Rectal smooth muscle tissue (tissue), 1 donor: ENCODE data around the gene AFAP1L2.

ENCODE experiments used
- H3K27ac ChIP-seq: one replicate; pipeline ENCODE4 v1.7.0; 2013; ENCODE audit warnings: low read depth, low read length, inconsistent platforms
- H3K27me3 ChIP-seq: one replicate; pipeline ENCODE4 v1.7.0; 2013; ENCODE audit warnings: low read length; ENCODE audit not compliant: control insufficient read depth, insufficient read depth
- H3K36me3 ChIP-seq: one replicate; pipeline ENCODE4 v1.7.0; 2013; ENCODE audit warnings: low read length; ENCODE audit not compliant: control insufficient read depth, insufficient read depth
- H3K4me1 ChIP-seq: one replicate; pipeline ENCODE4 v1.7.0; 2013; ENCODE audit warnings: low read length; ENCODE audit not compliant: control insufficient read depth, insufficient read depth
- H3K4me3 ChIP-seq: one replicate; pipeline ENCODE4 v1.7.0; 2013; ENCODE audit warnings: low read length
- H3K9ac ChIP-seq: one replicate; pipeline ENCODE4 v1.7.0; 2013; ENCODE audit warnings: low read length

AFAP1L2 gene

DNA sequence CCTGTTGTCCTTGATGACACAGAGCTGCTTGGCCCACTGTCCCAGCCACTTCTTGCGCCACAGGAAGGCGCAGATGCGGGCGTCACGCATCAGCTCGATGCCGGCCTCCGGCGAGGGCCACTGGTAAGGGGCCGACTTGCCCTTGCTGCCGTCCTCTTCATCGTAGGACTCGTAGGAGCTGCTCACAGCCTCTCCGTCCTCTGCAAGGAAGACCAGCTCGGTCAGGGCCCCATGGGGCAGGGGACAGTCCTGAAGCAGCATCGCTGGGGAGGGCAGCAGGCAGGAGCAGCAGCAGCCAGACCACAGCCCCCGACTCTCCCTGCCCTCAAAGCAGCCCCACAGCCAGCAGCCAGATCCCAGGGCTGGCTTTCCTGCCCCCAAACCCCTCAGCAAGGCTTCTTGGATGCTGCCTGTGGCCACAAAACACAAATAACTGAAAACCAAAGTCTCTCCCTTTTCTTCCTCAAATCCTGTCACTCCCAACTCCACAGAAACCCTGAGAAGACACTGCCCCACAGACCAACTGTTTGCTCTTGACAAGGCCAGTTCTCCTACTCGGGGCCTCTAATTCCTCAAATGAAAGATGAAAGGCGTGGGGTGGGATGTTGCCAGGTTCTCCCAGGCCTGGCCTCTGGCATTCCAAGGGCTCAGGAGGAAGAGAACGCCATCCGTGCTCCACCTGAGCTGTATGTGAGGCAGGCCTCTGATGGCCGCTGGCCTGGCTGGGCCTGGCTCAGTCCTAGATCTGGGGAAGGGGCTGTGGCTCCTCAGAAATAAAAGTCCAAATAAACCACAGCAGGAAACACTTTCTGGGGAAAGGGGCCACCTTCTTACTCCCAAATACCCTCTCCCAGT lies 88.5 kb downstream of the AFAP1L2 start:
- H3K27ac ChIP-seq, result no peak overlapping the region
- no peaks in the 10 kb centered on the region for H3K36me3 ChIP-seq
- no peaks in the 10 kb centered on the region for H3K4me1 ChIP-seq

GRCh38 chr10:114313866-114314265 lies 90.4 kb downstream of the AFAP1L2 start:
- Histone ChIP-seq H3K27ac (no peak overlapping the region), H3K36me3 (no peaks in the 10 kb centered on the region), H3K4me1 (no peaks in the 10 kb centered on the region), H3K9ac (no peak overlapping the region), H3K4me3 (no peak overlapping the region), H3K27me3 (peaks cover 3% of the 10 kb centered on the region)

More for the DNA sequence above, 88.5 kb downstream of the AFAP1L2 start:
- no peak overlapping the region for H3K9ac ChIP-seq
- no peak overlapping the region for H3K4me3 ChIP-seq
- peaks cover 3% of the 10 kb centered on the region for H3K27me3 ChIP-seq

DNA sequence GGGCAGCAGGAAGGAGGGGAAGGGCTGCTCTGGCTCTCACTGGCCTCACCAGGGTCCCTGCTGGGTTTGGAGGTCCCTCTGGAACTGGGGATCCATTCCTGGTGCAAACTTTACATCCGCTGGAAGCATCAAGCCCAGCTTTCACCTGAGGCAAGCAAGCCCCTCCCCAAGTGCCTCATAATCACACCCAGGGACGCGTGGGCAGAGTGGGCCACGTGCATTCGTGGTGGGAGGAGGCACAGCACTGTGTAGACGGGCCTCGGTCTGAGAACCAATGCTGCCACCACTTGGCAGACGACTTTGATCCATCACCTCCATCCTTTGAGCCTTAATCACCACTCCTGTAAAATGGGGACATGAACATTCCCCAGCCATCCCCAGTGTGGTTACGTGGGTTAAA lies 91.2 kb downstream of the AFAP1L2 start:
- H3K36me3 ChIP-seq, result no peaks in the 10 kb centered on the region
- H3K4me3 ChIP-seq, result no peak overlapping the region

DNA sequence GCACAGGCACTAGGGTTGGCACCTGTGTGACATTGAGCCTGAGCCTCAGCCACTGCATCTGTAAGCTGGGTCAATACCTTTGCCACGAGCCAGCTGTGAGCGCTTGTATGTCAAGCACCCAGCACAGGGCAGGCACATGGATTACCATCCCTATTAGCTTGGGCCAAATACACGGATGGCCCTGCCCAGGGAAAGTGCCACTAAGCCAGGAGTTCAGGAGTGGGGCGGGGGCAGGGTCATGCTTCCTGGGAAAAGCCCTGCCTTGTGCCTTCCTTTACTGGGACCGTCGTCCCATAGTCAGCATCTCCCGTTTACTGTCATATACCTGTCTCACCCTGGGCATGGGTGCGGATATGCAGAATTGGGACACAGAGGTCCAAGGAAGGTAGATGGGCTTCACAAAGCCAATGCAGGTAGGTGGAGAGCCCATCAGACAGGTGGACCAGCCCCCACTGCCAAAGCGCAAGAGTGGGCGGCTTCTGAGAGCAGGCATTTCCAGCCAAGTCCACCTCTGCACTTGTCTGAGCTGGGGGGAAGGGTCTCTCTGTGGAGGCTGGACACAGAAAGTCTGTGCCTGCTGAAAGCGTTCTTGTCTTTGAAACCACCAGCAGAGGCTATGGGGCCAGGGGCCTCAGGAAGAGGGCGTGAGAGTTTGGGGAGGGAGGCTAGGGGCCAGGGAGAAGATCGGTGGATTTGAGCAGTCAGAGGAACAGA lies 92.6 kb downstream of the AFAP1L2 start:
- Histone ChIP-seq H3K4me1 (no peaks in the 10 kb centered on the region), H3K27ac (no peak overlapping the region), H3K27me3 (peaks cover 3% of the 10 kb centered on the region), H3K4me3 (no peak overlapping the region), H3K36me3 (no peaks in the 10 kb centered on the region), H3K9ac (no peak overlapping the region)

More for the DNA sequence above, 91.2 kb downstream of the AFAP1L2 start:
- Histone ChIP-seq H3K27ac (no peak overlapping the region), H3K27me3 (peaks cover 3% of the 10 kb centered on the region), H3K9ac (no peak overlapping the region), H3K4me1 (no peaks in the 10 kb centered on the region)

DNA sequence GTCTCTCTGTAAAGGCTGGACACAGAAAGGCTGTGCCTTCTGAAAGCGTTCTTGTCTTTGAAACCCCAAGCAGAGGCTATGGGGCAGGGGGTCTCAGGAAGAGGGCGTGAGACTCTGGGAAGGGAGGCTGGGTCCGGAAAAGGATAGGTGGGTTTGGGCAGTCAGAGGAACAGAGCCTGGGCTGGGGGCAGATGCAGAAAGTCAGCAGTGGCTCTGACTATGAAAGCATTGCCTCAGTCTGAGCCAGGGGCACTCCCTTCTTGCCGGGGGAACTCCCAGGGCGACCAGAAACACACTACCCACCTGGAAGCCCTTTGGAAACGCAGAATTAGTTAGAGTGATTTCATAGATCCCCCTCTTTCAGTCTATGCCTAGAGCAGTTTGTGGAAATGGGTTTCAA lies 93.3 kb downstream of the AFAP1L2 start:
- Histone ChIP-seq H3K36me3 (no peaks in the 10 kb centered on the region), H3K9ac (no peak overlapping the region), H3K4me3 (no peak overlapping the region), H3K4me1 (no peaks in the 10 kb centered on the region), H3K27ac (no peak overlapping the region), H3K27me3 (peaks cover 3% of the 10 kb centered on the region)

- no peak overlapping the region for H3K9ac ChIP-seq
- H3K4me3 ChIP-seq, result no peak overlapping the region
- H3K4me1 ChIP-seq, result no peaks in the 10 kb centered on the region
- H3K27ac ChIP-seq, result no peak overlapping the region
- H3K36me3 ChIP-seq, result no peaks in the 10 kb centered on the region
- H3K27me3 ChIP-seq, result no peaks in the 10 kb centered on the region
Observed at GRCh38 chr10:114310346-114310745, 94.0 kb downstream of the AFAP1L2 start.

DNA sequence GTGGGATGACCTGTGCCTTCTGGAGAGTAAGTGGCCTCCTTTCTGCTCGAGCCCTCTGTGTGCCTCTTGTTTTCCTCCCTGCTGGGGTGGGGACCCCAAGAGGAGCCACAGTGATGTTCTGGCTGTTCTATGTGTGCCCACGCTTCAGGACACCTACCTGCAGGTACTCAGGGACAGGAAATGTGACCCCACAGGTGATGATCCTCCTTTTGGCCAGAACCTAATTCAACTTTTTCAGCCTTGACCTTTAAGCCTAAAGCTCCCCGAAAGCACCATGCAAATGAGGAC lies 95.0 kb downstream of the AFAP1L2 start:
- H3K27ac ChIP-seq, result no peak overlapping the region
- H3K36me3 ChIP-seq, result no peaks in the 10 kb centered on the region
- no peak overlapping the region for H3K4me3 ChIP-seq
- no peak overlapping the region for H3K9ac ChIP-seq
- H3K27me3 ChIP-seq, result no peaks in the 10 kb centered on the region
- no peaks in the 10 kb centered on the region for H3K4me1 ChIP-seq

GRCh38 chr10:114308531-114309363 lies 95.6 kb downstream of the AFAP1L2 start:
- Histone ChIP-seq H3K4me3 (no peak overlapping the region), H3K9ac (no peak overlapping the region), H3K36me3 (no peaks in the 10 kb centered on the region), H3K4me1 (no peaks in the 10 kb centered on the region), H3K27ac (no peak overlapping the region), H3K27me3 (no peaks in the 10 kb centered on the region)

GRCh38 chr10:114307731-114308130 lies 96.6 kb downstream of the AFAP1L2 start:
- no peaks in the 10 kb centered on the region for H3K27me3 ChIP-seq
- H3K4me3 ChIP-seq, result no peak overlapping the region
- no peaks in the 10 kb centered on the region for H3K36me3 ChIP-seq
- no peak overlapping the region for H3K9ac ChIP-seq
- H3K27ac ChIP-seq, result no peak overlapping the region
- no peaks in the 10 kb centered on the region for H3K4me1 ChIP-seq

DNA sequence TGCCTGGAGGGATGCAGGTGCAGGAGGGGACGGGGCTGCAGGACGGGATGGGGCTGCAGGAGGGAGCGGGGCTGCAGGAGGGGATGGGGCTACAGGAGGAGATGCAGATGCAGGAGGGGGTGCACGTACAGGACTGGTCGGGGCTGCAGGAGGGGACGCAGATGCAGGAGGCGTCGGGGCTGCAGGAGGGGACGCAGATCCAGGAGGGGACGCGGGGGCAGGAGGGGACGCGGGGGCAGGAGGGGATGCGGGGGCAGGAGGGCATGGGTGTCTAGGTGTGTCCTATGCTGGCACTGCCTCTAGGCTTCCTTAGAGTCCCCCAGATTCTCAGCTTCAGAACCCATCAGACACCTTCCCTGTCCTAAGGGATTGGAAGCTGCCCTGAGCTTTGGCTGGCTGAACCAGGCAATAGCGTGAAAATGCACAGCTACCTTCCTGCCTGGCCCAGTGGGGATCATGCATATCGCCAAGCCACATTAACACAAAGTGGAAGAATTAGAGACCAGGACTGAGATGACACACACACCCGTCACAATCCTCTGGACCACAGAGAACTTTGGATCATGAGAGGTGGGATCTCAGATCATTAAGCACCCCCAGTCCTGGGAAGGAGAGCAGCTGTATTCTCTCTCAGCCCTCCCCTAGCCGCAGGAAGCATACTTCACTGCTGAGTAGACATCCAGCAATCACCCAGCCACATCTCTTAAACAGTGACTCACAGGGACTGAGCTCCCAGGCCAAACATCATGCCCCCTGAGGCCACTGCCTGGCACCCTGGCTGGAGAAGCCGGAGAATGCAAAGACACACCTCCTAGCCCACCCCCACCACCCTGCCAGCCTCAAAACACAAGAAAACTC lies 98.0 kb downstream of the AFAP1L2 start:
- Histone ChIP-seq H3K4me1 (no peaks in the 10 kb centered on the region), H3K36me3 (no peaks in the 10 kb centered on the region), H3K27me3 (no peaks in the 10 kb centered on the region), H3K9ac (no peak overlapping the region), H3K4me3 (no peak overlapping the region), H3K27ac (no peak overlapping the region)

DNA sequence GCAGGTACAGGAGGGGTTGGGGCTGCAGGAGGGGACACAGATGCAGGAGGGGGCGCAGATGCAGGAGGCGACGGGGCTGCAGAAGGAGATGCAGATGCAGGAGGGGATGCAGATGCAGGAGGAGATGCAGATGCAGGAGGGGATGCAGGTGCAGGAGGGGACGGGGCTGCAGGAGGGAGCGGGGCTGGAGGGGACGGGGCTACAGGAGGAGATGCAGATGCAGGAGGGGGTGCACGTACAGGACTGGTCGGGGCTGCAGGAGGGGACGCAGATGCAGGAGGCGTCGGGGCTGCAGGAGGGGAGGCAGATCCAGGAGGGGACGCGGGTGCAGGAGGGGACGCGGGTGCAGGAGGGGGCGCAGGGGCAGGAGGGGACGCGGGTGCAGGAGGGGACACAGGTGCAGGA lies 98.8 kb downstream of the AFAP1L2 start:
- Histone ChIP-seq H3K4me1 (no peaks in the 10 kb centered on the region), H3K36me3 (no peaks in the 10 kb centered on the region), H3K27ac (no peak overlapping the region), H3K9ac (no peak overlapping the region), H3K27me3 (no peaks in the 10 kb centered on the region), H3K4me3 (no peak overlapping the region)
